ENCODE results near the gene UBE2L6.
A peak's percentile ranks its signal among the peaks of the same experiment; 100 is the strongest.

UBE2L6 gene

DNA sequence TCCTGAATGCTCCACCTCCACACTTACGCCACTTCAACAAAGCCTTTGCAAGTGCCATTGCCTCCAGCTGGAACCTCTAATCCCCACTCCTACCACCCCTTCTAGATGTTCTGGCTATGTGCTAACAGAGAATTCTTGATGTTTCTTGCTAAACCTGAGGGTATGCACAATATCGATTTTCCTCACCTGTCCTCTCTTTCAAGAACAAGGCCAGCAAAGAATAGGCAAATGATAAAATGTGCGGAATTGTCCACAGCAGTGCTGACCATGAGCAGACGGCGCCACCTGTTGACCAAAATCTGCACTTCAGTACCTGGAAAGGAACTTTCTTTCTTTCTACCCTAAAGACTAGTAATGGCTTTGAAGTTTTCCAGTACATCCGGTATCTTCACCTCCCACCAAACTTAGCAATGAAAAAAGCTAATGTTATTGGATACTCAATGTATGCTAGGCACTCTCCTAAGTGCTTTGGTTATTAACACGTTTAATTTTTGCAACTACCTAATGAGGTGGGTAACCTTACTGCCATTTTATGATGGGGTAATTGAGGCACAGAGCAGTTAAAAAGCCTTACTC is 40.3 kb downstream of the UBE2L6 start:
- DNase-seq: peak; percentile 49

DNA sequence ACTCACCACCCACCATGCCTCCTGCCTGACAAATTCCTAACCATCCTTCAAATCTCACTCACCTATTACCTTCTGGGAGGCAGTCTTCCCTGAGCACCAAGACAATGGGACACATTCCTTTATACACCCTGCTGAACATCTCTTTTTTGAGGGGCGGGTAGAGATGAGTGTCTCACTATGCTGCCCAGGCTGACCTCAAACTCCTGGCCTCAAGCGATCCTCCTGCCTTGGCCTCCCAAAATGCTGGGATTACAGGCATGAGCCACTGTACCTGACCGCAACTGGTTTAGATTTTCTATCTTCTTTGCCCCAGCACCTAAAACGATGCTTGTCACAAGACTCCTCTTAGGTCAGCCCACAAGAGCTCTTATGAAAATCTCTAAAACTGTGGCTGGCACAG is 44.1 kb downstream of the UBE2L6 start:
- no peak for DNase-seq

- DNase-seq: no peak
Measured at GRCh38 chr11:57521116-57521515, 46.4 kb downstream of the UBE2L6 start.

- no peak for DNase-seq
Measured at GRCh38 chr11:57516061-57516443, 51.4 kb downstream of the UBE2L6 start.

DNA sequence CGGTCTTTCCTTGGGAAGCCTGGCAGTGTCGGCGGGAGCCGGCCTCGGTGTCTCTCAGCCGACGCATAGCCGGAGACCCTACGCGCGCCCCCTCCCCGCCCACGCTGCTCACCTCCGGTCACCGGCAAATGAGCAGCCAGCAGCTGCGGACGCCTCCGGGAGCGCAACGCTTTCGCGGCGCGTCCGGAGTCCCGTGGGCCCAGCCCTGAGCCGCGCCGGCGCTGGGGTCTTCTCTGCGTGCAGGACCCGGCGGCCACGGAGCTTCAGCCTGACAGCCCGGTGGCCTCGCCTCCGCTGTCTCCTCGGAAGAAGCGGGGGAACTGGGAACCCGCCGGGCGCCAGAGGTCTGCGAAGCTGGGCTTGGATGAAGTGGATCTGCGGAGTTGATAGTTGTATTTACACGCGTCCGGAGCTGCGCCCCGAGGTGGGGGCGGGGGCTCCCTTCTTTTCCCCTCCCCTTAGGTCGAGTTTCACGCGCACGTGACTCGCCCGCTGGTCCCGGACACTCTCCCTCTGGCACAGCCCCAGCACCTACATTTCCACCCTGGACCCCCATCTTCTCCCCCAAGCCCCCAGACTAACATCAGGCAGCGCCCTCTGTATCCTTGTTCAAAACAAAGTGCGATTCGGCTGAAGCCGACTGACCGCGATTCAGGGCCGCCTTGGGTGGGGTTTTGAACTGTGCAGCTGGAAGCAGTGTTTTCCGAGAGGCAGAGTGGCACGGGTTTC is 52.0 kb downstream of the UBE2L6 start, which contains the start of gene SLC43A1:
Gene SLC43A1, minus strand, starts transcription at position 371 of the 729 bp plus-strand sequence. CDS start 1,591 bp downstream, outside the sequence.
- DNase-seq: no peak

- peak; percentile 30 for DNase-seq
Measured at GRCh38 chr11:57514538-57515331, 52.7 kb downstream of the UBE2L6 start.

DNA sequence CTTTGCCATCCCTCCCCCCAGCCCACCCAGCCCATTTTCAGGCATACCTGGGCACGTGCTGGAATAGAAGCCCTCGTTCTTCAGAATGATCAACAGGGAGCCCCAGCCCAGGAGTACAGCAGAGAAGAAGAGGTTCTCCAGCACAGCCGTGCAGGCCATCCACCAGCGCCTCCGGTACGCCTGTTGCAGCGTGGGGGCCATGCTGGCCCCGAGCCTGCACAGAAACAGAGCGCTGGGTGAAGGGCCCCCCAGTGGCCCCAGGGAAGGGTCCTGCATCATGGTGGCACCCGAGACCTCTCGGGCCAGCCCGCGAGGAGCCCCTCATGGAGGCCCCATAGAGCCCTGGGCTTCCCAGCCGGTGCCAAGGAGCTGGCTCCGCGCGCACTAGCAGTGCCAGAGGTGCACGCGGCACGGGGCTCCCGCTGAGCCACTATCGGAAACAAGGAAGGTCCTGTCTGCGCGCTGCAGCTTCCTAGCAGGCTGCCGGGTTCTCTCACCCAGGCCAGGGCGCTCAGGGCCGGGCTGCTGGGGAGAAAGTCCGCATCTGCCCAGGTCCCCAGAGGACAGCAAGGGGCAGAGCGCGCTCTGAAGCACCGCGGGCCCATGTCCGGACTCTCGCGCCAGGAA is 53.4 kb downstream of the UBE2L6 start:
- DNase-seq: peak; percentile 21

GRCh38 chr11:57513452-57513795 is 54.0 kb downstream of the UBE2L6 start:
- no peak for DNase-seq

DNA sequence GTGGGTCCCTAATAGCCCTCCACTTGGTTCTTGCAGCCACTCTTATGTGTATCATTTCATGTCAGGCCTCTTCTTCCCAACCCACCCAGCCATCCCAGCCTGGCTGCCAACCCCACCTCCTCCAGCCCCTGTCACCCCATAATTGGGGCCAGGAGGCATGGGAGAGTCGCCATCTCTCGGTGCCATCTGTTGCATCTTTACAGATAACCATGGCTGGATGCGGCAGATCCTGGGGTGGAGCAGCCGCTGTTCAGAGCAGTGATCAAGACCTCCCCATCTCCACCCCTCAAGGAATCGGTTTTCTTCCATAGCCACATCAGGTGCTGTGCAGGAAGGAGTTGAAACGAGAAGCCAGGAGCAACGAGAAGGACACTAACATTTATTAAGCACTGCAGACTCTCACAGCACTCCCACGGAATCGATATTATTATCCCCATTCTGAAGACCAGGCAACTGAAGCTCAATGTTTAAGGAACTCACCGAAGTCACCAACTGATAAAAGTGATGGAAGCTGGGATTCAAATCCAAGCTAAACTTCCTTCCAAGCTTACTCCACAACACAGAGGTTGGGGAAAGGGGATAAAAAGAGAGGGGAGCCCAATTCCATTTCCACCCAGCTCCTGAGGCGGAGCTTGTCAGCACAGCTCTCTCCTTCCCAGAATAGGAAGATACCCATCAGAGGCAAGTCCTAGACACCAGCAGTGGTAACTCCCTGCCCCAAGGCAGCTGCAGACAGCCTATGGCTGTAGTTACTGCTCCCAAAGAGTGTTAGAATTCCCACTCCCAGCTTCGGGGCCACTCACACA is 54.6 kb downstream of the UBE2L6 start:
- no peak for DNase-seq

DNA sequence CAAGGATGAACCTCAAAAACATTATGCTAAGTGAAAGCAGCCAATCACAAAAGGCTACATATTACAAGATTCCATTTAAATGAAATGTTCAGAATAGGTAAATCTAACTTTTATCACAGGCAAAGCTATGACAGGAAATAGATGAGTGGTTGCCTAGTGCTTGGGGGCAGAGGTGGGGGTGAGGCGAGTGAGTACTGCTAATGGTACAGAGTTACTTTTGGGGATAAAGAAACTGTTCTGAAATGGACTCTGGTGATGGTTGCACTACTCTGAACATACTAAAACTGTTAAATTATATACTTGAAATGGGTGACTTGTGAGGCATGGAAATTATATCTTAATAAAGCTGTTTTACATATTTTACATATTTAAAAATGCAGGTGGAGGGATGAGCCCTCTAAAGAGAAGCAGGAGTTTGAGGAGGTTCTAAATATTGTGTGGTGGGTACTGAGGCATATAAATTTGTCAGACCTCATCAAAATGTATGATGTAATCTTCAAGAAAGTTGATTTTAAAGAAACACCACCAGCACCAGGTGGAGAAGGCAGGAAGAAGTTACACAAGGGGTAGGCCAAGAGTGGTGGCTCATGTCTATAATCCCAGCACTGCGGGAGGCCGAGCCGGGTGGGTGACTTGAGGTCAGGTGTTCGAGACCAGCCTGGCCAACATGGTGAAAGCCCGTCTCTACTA is 55.6 kb downstream of the UBE2L6 start:
- no peak for DNase-seq

DNA sequence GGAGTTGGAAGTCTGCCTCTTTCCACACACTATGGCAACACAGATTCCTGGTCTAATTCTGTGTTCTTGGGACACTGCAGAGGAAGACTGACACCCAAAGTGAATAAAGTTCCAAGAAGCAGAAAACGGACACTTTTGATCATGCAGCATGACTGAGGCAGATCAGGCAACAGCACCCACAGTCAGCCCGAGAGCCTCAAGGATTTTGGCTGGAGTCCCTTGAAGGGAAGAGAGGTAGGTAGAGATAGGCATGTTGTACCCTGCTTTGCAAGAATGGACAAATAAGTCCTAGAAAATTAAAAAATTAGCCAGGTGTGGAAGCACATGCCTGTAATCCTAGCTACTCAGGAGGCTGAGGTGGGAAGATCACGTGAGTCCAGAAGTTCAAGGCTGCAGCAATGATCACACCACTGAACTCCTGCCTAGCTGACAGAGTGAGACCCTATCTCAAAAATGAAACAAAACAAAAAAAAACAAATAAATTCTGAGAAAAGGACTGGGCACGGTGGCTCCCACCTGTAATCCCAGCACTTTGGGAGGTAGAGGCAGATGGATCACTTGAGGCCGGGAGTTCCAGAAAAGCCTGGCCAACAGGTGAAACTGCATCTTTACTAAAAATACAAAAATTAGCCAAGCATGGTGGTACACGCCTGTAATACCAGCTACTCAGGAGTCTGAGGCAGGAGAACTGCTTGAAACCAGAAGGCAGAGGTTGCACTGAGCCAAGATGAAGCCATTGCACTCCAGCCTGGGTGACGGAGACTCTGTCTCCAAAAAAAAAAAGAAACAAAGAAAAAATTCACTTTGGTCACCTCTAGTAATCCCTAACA is 58.9 kb downstream of the UBE2L6 start:
- DNase-seq: no peak

DNA sequence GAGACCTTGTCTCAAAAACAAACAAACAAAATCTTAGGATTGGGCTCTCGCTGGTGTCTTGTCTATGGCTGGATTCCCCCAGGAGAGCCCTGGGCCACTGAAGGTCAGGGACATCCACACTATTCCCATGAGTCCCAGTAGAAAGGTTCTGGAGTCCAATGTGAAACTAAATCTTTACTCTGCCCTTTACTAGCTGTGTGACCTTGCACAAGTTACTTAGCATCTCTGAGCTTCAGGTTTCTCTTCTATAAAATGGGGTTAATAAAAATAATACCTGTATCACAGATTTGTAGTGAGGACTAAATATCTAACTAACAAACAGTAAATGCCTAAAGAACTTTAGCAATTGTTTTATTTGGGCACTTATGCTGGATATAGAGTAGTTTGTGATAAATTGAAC is 61.0 kb downstream of the UBE2L6 start:
- DNase-seq: no peak

DNA sequence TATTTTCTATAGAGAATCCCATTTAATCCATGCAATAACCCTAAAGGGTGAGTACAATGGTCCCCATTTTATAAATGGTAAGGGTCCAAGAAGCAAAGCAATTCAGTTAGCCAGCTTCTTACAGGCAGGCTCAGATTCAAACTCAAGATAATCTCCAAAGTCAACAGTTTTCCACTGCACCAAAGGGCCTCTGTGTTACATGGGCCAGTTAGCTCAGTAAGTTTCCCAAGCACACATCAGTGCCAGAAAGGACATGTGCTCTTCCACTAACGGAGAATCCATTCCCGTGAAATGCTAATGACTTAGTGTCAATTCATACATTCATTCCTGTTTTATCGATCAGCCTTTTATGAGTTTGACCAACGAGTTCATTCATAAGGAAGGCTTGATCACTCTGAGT is 63.0 kb downstream of the UBE2L6 start:
- no peak for DNase-seq

- no peak for DNase-seq
Measured at GRCh38 chr11:57502870-57503269, 64.6 kb downstream of the UBE2L6 start.

- no peak for DNase-seq
Measured at GRCh38 chr11:57502376-57502775, 65.1 kb downstream of the UBE2L6 start.

- DNase-seq: no peak
Measured at GRCh38 chr11:57501953-57502352, 65.5 kb downstream of the UBE2L6 start.
